H1 (cell line): Measurements from ENCODE around the gene COL25A1. TPM values are rescaled to one million over a fixed set of nuclear protein-coding genes. Genes with fewer than 3 reads are reported as not detected.
A peak's percentile ranks its signal among the peaks of the same experiment; 100 is the strongest.

Experiments used
- CTCF ChIA-PET: fragments of 300-600 bp; sonication (Branson Sonifier 250); formaldehyde crosslinking; loops from one replicate; lab custom pipeline; 2021; ENCODE audit not compliant: partially characterized antibody; lab: Charles Lee
- POLR2A ChIA-PET: fragments of 300-600 bp; sonication (Branson Sonifier 250); formaldehyde crosslinking; loops from one replicate; lab custom pipeline; 2021; ENCODE audit warnings: inconsistent platforms; ENCODE audit not compliant: partially characterized antibody; lab: Charles Lee
- DNase-seq, 2 experiments: peaks; one replicate each; pipeline versions ENCODE4 v3.0.0 to v3.0.0-alpha.2; 2010 to 2022; ENCODE audit warnings: low spot score in 2 of 2, low read depth in 1 of 2, mixed read lengths in 1 of 2
- FAIRE-seq: peaks from 2 replicates; lab custom pipeline; 2011; peaks lifted over from hg19 to GRCh38; lab: Jason Lieb, UNC
- H2AFZ ChIP-seq: 2 replicates; pipeline ENCODE4 v1.8.1; 2012; ENCODE audit warnings: low read length, inconsistent platforms
- H2AK5ac ChIP-seq: 2 replicates; pipeline ENCODE4 v1.6.1; 2013; ENCODE audit warnings: low read depth, low read length
- H2BK120ac ChIP-seq: replicated peaks from 2 replicates; pipeline ENCODE3; 2013; ENCODE audit warnings: low read depth, low read length, inconsistent platforms
- H2BK12ac ChIP-seq: 2 replicates; pipeline ENCODE4 v1.6.1; 2013; ENCODE audit warnings: low read depth, low read length
- H2BK15ac ChIP-seq: 2 replicates; pipeline ENCODE4 v1.6.1; 2013; ENCODE audit warnings: low read length
- H2BK20ac ChIP-seq: 2 replicates; pipeline ENCODE4 v1.6.1; 2013; ENCODE audit warnings: low read length
- H2BK5ac ChIP-seq: 2 replicates; pipeline ENCODE4 v1.6.1; 2013; ENCODE audit warnings: low read depth, low read length
- H3K14ac ChIP-seq: 2 replicates; pipeline ENCODE4 v1.6.1; 2013; ENCODE audit warnings: inconsistent platforms; ENCODE audit not compliant: insufficient read length
- H3K18ac ChIP-seq: 2 replicates; pipeline ENCODE4 v1.6.1; 2013; ENCODE audit warnings: low read length; ENCODE audit errors: extremely low read depth
- H3K23ac ChIP-seq: 2 replicates; pipeline ENCODE4 v1.6.1; 2013; ENCODE audit warnings: inconsistent platforms; ENCODE audit not compliant: insufficient read length
- H3K23me2 ChIP-seq: 2 replicates; pipeline ENCODE4 v1.6.1; 2013; ENCODE audit warnings: low read depth, low read length
- H3K27ac ChIP-seq: 2 replicates; pipeline ENCODE4 v1.6.1; 2011; ENCODE audit warnings: low read depth, low read length, inconsistent platforms
- H3K27me3 ChIP-seq, 4 experiments: replicated peaks in 1 of 4; 1 replicate in 1 of 4; 2 replicates in 3 of 4; pipeline versions ENCODE4 v1.6.1 to v1.8.1; 2011 to 2013; ENCODE audit warnings: low read length in 3 of 4, mild to moderate bottlenecking in 3 of 4, inconsistent platforms in 2 of 4, mixed read lengths in 2 of 4, moderate library complexity in 1 of 4; ENCODE audit not compliant: control insufficient read depth in 3 of 4, insufficient read depth in 3 of 4; ENCODE audit errors: extremely low read depth in 1 of 4
- H3K36me3 ChIP-seq, 4 experiments: 2 replicates each; pipeline versions ENCODE4 v1.6.1 to v1.8.1; 2011 to 2013; ENCODE audit warnings: mild to moderate bottlenecking in 4 of 4, low read length in 3 of 4, moderate library complexity in 2 of 4, control low read depth in 1 of 4, inconsistent platforms in 1 of 4; ENCODE audit not compliant: insufficient read depth in 4 of 4, control insufficient read depth in 2 of 4
- H3K4ac ChIP-seq: replicated peaks from 2 replicates; pipeline ENCODE3; 2013; ENCODE audit warnings: low read length, low read depth, mixed read lengths, inconsistent platforms; ENCODE audit not compliant: insufficient read length
- H3K4me1 ChIP-seq, 4 experiments: replicated peaks in 1 of 4; 1 replicate in 1 of 4; 2 replicates in 3 of 4; pipeline versions ENCODE4 v1.6.1 to v1.8.1; 2011 to 2013; ENCODE audit warnings: low read length in 3 of 4, inconsistent platforms in 2 of 4, mixed read lengths in 1 of 4; ENCODE audit not compliant: insufficient read depth in 4 of 4, control insufficient read depth in 3 of 4
- H3K4me2 ChIP-seq, 2 experiments: 2 replicates each; pipeline versions ENCODE4 v1.6.1 to v1.8.1; 2011 to 2013; ENCODE audit warnings: low read depth in 2 of 2, low read length in 2 of 2, control low read depth in 1 of 2, inconsistent platforms in 1 of 2, mild to moderate bottlenecking in 1 of 2; ENCODE audit not compliant: insufficient read depth in 1 of 2
- H3K4me3 ChIP-seq, 4 experiments: fragments of 200-600, 300-600 bp in 1 of 4; sonication (generic), shearing (Covaris generic), sonication (Bioruptor Twin) in 1 of 4; 2 replicates each; pipeline versions ENCODE4 v1.5.1 to v1.8.1; 2011 to 2016; ENCODE audit warnings: low read length in 4 of 4, low read depth in 3 of 4, control low read depth in 2 of 4, inconsistent platforms in 2 of 4, mild to moderate bottlenecking in 2 of 4, mixed read lengths in 1 of 4, moderate library complexity in 1 of 4; ENCODE audit not compliant: insufficient read depth in 2 of 4; ENCODE audit errors: extremely low read depth in 1 of 4
- H3K56ac ChIP-seq: replicated peaks from 2 replicates; pipeline ENCODE3; 2013; ENCODE audit warnings: low read depth, mild to moderate bottlenecking, mixed read lengths, low read length, inconsistent platforms; ENCODE audit not compliant: insufficient read length
- H3K79me1 ChIP-seq: 2 replicates; pipeline ENCODE4 v1.6.1; 2013; ENCODE audit warnings: low read depth, low read length, control low read depth
- H3K79me2 ChIP-seq, 2 experiments: 2 replicates each; pipeline versions ENCODE4 v1.6.1 to v1.8.1; 2012 to 2013; ENCODE audit warnings: low read length in 2 of 2, mild to moderate bottlenecking in 2 of 2, inconsistent platforms in 1 of 2; ENCODE audit not compliant: insufficient read depth in 2 of 2, control insufficient read depth in 1 of 2
- H3K9ac ChIP-seq, 4 experiments: replicated peaks in 1 of 4; 1 replicate in 1 of 4; 2 replicates in 3 of 4; pipeline versions ENCODE4 v1.6.1 to v1.8.1; 2011 to 2013; ENCODE audit warnings: low read depth in 3 of 4, low read length in 3 of 4, control low read depth in 2 of 4, mild to moderate bottlenecking in 2 of 4, moderate library complexity in 2 of 4, inconsistent platforms in 1 of 4; ENCODE audit errors: extremely low read depth in 1 of 4
- H3K9me3 ChIP-seq, 2 experiments: 2 replicates each; pipeline versions ENCODE4 v1.6.1 to v1.8.1; 2012 to 2013; ENCODE audit warnings: mild to moderate bottlenecking in 2 of 2, moderate library complexity in 2 of 2, control low read depth in 1 of 2, inconsistent platforms in 1 of 2, low read depth in 1 of 2, low read length in 1 of 2, mixed read lengths in 1 of 2; ENCODE audit not compliant: insufficient read depth in 2 of 2
- H4K20me1 ChIP-seq, 2 experiments: replicated peaks in 1 of 2; 2 replicates each; pipeline versions ENCODE3 to v1.8.1; 2011 to 2013; ENCODE audit warnings: inconsistent platforms in 2 of 2, low read length in 2 of 2, mild to moderate bottlenecking in 1 of 2; ENCODE audit not compliant: insufficient read depth in 2 of 2, control insufficient read depth in 1 of 2
- H4K5ac ChIP-seq: 2 replicates; pipeline ENCODE4 v1.6.1; 2013; ENCODE audit warnings: low read length, low read depth, mixed read lengths, inconsistent platforms; ENCODE audit not compliant: insufficient read length
- H4K8ac ChIP-seq: 2 replicates; pipeline ENCODE4 v1.8.0; 2013; ENCODE audit warnings: mild to moderate bottlenecking, moderate library complexity, low read length, inconsistent platforms; ENCODE audit not compliant: insufficient read depth; ENCODE audit errors: extremely low read depth
- H4K91ac ChIP-seq: replicated peaks from 2 replicates; pipeline ENCODE3; 2013; ENCODE audit warnings: low read length, mixed read lengths, inconsistent platforms; ENCODE audit not compliant: insufficient read length
- CHD1 ChIP-seq: IDR thresholded peaks from 2 replicates; pipeline ENCODE4 v1.6.1; 2012; ENCODE audit warnings: low read depth, low read length, improper control_type of control experiment
- KDM5A ChIP-seq: fragments of 200-600 bp; IDR thresholded peaks from 2 replicates; pipeline ENCODE4 v1.7.1; 2012; ENCODE audit warnings: mild to moderate bottlenecking, low read length, inconsistent platforms, mixed read lengths
- MAFK ChIP-seq: IDR thresholded peaks from 2 replicates; pipeline ENCODE4 v1.6.1; 2012; ENCODE audit warnings: low read depth, mild to moderate bottlenecking, improper control_type of control experiment, low read length
- NANOG ChIP-seq: IDR thresholded peaks from 2 replicates; pipeline ENCODE4 v1.6.1; 2011; ENCODE audit warnings: low read length, low read depth, mild to moderate bottlenecking, inconsistent platforms; ENCODE audit not compliant: insufficient read depth, poor library complexity, severe bottlenecking
- PHF8 ChIP-seq: fragments of 200-600 bp; sonication (generic); conservative IDR thresholded peaks from 2 replicates; pipeline ENCODE4 v1.7.1; 2012; ENCODE audit warnings: low read depth, mild to moderate bottlenecking, inconsistent platforms, low read length, moderate library complexity
- POU5F1 ChIP-seq: IDR thresholded peaks from 2 replicates; pipeline ENCODE4 v1.6.1; 2011; ENCODE audit warnings: low read depth, mild to moderate bottlenecking, low read length, moderate library complexity
- RAD21 ChIP-seq, 2 experiments: IDR thresholded peaks in 1 of 2; conservative IDR thresholded peaks in 1 of 2; 2 replicates each; pipeline ENCODE4 v1.6.1; 2011; ENCODE audit warnings: low read depth in 2 of 2, low read length in 2 of 2, improper control_type of control experiment in 1 of 2, inconsistent platforms in 1 of 2, mild to moderate bottlenecking in 1 of 2, moderate library complexity in 1 of 2
- RXRA ChIP-seq: IDR thresholded peaks from 2 replicates; pipeline ENCODE4 v1.6.1; 2011; ENCODE audit warnings: low read depth, mild to moderate bottlenecking, low read length, moderate library complexity; ENCODE audit not compliant: insufficient read depth
- SUZ12 ChIP-seq: fragments of 200-600 bp; sonication (generic); IDR thresholded peaks from 2 replicates; pipeline ENCODE4 v1.6.1; 2012; ENCODE audit warnings: mild to moderate bottlenecking, inconsistent platforms, low read length, moderate library complexity, mixed read lengths
- YY1 ChIP-seq: IDR thresholded peaks from 2 replicates; pipeline ENCODE4 v1.6.1; 2011; ENCODE audit warnings: low read depth, mild to moderate bottlenecking, low read length
- WGBS, 2 experiments: shearing (Covaris generic) in 1 of 2; methylation state at CpG; one replicate each; pipeline versions ENCODE4 v1.1.6 to v1.1.7; 2013 to 2015; ENCODE audit warnings: low lambda C conversion rate in 2 of 2, mixed read lengths in 2 of 2, inconsistent platforms in 1 of 2, low coverage in 1 of 2, missing lambda C conversion rate in 1 of 2; ENCODE audit not compliant: insufficient replicate concordance in 2 of 2, insufficient coverage in 1 of 2, insufficient read length in 1 of 2; ENCODE audit errors: extremely low coverage in 1 of 2, missing lambda C conversion rate in 1 of 2; 5-methylcytosine and 5-hydroxymethylcytosine counted together
- polyA plus RNA-seq, 7 experiments: library from polyadenylated mRNA; depleted of rRNA in 3 of 7; stranded (reverse) in 5 of 7; unstranded in 2 of 7; fragments of >200 nt in 5 of 7; fragments of 200-250 nt in 2 of 7; gene quantifications; 1 replicate in 5 of 7; 2 replicates in 1 of 7; 4 replicates in 1 of 7; pipeline versions ENCODE4 v1.2.1 to v1.2.3, GENCODE V29; 2011 to 2013; ENCODE audit warnings: missing spikeins in 2 of 7, mixed read lengths in 2 of 7
- total RNA-seq: library from RNA; stranded (reverse); fragmentation: NEBNext Ultra II Directional; extraction: Animal tissue kit (Norgen Biotek cat#: 25700); gene quantifications from 2 replicates; pipeline ENCODE4 v1.2.1, GENCODE V29; 2021
- TF ChIP-seq, protein P1 (sequence below): IDR thresholded peaks from 2 replicates; pipeline ENCODE4 v1.6.1; 2011; ENCODE audit warnings: low read depth, mild to moderate bottlenecking, low read length; ENCODE audit not compliant: insufficient read depth
- TF ChIP-seq, protein P2 (sequence below): IDR thresholded peaks from 2 replicates; pipeline ENCODE4 v1.6.1; 2011; ENCODE audit warnings: low read length, improper control_type of control experiment

Gene COL25A1
- total and polyA plus RNA-seq, 2 of the 8 experiments (the other 6 are each of a cell fraction or from before 2014, with no cell fraction given) = 1.1 to 8.3 TPM

DNA sequence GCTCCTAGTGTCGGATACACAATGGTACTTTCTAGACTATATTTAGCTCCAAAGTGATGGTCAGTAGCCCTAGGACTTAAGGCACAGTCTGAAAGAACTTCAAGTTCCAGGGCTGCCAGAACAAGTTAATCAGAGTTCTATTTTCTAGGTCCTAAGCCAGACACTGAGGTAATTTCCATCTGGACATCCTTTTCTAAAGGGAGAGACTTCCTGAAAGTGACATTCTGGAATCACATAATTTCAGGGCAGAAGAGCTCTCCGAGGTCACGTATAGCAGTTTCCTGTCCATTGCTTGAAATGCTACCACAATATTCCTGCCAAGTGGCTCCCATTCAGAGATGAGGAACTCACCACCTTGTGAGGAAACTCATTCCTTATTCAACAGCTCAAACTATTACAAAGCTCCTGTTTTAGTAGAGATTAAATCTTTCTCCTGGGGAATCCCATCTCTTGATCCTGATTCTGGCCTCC, 117.9 kb downstream of the COL25A1 start:
- CTCF ChIA-PET = interaction anchor here (1.3 kb wide), 1 partner anchor 9 kb away, joined by 4 read pairs; no protein-coding TSS in a partner anchor
- peaks cover 0 to 3% of the 10 kb centered on the region in 2 experiments; a peak in 2 of 4 replicates for H3K9me3 ChIP-seq
- no peaks in the 10 kb centered on the region for H4K20me1 ChIP-seq
- no peak overlapping the region for H2AFZ ChIP-seq
- H3K79me1 ChIP-seq = no peaks in the 10 kb centered on the region
- H3K56ac ChIP-seq = no peak overlapping the region
- H3K27me3 ChIP-seq = no peaks in the 10 kb centered on the region
- FAIRE-seq = no peak
- no peak overlapping the region for H2BK20ac ChIP-seq
- H3K4me2 ChIP-seq = no peak overlapping the region
- DNase-seq = no peak
- H3K4me1 ChIP-seq = peaks cover 0 to 6% (median 4%) of the 10 kb centered on the region in 4 experiments; a peak in 3 of 7 replicates
- H3K4me3 ChIP-seq = no peak overlapping the region
- H2BK5ac ChIP-seq = no peak overlapping the region
- H2BK120ac ChIP-seq = no peak overlapping the region
- no peaks in the 10 kb centered on the region; a peak in 1 of 8 replicates for H3K36me3 ChIP-seq
- H3K18ac ChIP-seq = no peak overlapping the region
- H2BK15ac ChIP-seq = no peak overlapping the region
- H2BK12ac ChIP-seq = no peak overlapping the region
- H3K27ac ChIP-seq = no peak overlapping the region
- H4K91ac ChIP-seq = peak overlapping the region; percentile 67
- H3K23ac ChIP-seq = no peak overlapping the region
- no peak overlapping the region for H4K8ac ChIP-seq
- no peak overlapping the region for H3K14ac ChIP-seq
- no peak overlapping the region for H4K5ac ChIP-seq
- no peaks in the 10 kb centered on the region for H3K23me2 ChIP-seq
- H3K4ac ChIP-seq = no peak overlapping the region
- no peak overlapping the region for H3K9ac ChIP-seq
- POLR2A ChIA-PET = no interaction called here
- no peaks in the 10 kb centered on the region for H3K79me2 ChIP-seq
- no peak overlapping the region for H2AK5ac ChIP-seq
- 90% methylated on average over 3 of the region's 3 CpGs; no CpG with 5 or more reads in 1 of the 2 experiments for WGBS, 2 experiments
- TF ChIP-seq CHD1 = no peak
- TF ChIP-seq, protein P1, sequence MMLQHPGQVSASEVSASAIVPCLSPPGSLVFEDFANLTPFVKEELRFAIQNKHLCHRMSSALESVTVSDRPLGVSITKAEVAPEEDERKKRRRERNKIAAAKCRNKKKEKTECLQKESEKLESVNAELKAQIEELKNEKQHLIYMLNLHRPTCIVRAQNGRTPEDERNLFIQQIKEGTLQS = no peak
- no peak for TF ChIP-seq YY1
- no peak for TF ChIP-seq RAD21 (IDR thresholded peaks at IDR 0.05 in 1 of 2, conservative IDR thresholded peaks at IDR 0.05 in 1 of 2; ENCODE audit: low read depth in 2 of 2, low read length in 2 of 2)
- no peak for TF ChIP-seq RXRA
- no peak for TF ChIP-seq NANOG
- no peak for TF ChIP-seq POU5F1
- TF ChIP-seq PHF8 = no peak
- TF ChIP-seq, protein P2, sequence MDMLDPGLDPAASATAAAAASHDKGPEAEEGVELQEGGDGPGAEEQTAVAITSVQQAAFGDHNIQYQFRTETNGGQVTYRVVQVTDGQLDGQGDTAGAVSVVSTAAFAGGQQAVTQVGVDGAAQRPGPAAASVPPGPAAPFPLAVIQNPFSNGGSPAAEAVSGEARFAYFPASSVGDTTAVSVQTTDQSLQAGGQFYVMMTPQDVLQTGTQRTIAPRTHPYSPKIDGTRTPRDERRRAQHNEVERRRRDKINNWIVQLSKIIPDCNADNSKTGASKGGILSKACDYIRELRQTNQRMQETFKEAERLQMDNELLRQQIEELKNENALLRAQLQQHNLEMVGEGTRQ = no peak
- TF ChIP-seq MAFK = no peak
- TF ChIP-seq SUZ12 = no peak
- no peak for TF ChIP-seq KDM5A
